ENCODE measurements around the gene BNC2. TPM values are rescaled to one million over a fixed set of nuclear protein-coding genes. Genes with fewer than 3 reads are reported as not detected.

BNC2 gene
- total and polyA plus RNA-seq, 2 experiments from 2014 or later = 19.3 to 20.7 TPM

DNA sequence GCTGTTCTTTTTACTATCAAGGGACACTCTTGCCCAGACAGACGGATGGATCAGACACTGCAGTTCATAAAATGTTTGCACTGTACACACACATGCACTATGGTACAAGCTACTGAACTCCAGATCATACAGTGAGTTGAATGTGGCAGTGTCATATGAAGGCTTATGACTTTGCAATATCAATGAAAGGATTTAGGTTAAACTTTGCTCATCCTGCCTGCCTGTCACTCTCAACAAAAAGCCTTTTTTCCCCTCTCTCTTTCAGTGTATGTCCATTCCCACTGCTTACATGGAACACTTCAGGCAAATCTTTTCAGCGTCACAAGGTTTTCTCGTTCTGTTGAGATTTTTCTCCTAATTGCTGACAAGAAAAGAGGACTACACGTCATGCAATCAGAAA is 97.4 kb downstream of the BNC2 start:
- Histone ChIP-seq H3K27ac (no peak overlapping the region), H3K4me1 (ENCODE audit: insufficient read depth) (no peaks in the 10 kb centered on the region), H3K9me3 (ENCODE audit: low read depth) (no peaks in the 10 kb centered on the region), H3K4me3 (no peak overlapping the region), H3K9me2 (replicated peaks; ENCODE audit: insufficient read depth) (no peaks in the 10 kb centered on the region), H2AFZ (no peak overlapping the region), H4K20me1 (ENCODE audit: insufficient read depth, poor library complexity, severe bottlenecking) (no peaks in the 10 kb centered on the region), H3K27me3 (no peaks in the 10 kb centered on the region), H3K36me3 (replicated peaks; ENCODE audit: insufficient read depth, low read depth) (no peaks in the 10 kb centered on the region), H3K79me2 (peaks cover 15% of the 10 kb centered on the region), H3K4me2 (no peak overlapping the region)
- no peak for TF ChIP-seq EZH2 (IDR thresholded peaks at IDR 0.05; ENCODE audit: borderline replicate concordance)
- no peak for TF ChIP-seq EZH2phosphoT487 (IDR thresholded peaks at IDR 0.05; ENCODE audit: low read depth, severe bottlenecking, unreplicated experiment)
- WGBS (ENCODE audit: low lambda C conversion rate, missing lambda C conversion rate) = 87% methylated on average over 4 of the region's 4 CpGs
- DNase-seq (ENCODE audit: low spot score) = no peak

DNA sequence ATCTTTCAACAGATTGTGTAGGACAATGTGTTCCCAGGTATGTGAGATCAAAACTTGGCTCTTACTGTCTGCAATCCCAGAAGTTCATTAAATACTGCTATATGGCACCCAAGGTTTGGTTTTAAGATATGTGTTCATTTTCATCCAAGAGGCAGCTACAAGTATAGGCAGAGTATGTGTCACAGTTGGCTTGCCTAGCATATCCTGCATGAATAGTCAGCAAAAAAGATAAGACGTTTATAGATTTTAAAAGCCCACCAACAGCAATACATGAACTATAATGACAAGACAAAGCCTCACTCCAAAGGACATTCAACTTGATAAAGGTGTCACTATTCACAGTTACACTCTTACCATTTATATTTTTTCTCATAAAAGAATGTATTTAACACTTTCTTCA is 99.1 kb downstream of the BNC2 start:
- no peak overlapping the region for H3K27ac ChIP-seq
- H3K36me3 ChIP-seq (replicated peaks; ENCODE audit: insufficient read depth, low read depth) = no peaks in the 10 kb centered on the region
- H3K9me2 ChIP-seq (replicated peaks; ENCODE audit: insufficient read depth) = no peaks in the 10 kb centered on the region
- WGBS (ENCODE audit: low lambda C conversion rate, missing lambda C conversion rate) = 61% methylated on average over 1 of the region's 1 CpG
- H3K79me2 ChIP-seq = peaks cover 15% of the 10 kb centered on the region
- H3K4me1 ChIP-seq (ENCODE audit: insufficient read depth) = no peaks in the 10 kb centered on the region
- no peaks in the 10 kb centered on the region for H3K9me3 ChIP-seq (ENCODE audit: low read depth)
- H2AFZ ChIP-seq = no peak overlapping the region
- TF ChIP-seq EZH2 (IDR thresholded peaks at IDR 0.05; ENCODE audit: borderline replicate concordance) (no peak), CTCF (IDR thresholded peaks at IDR 0.05; ENCODE audit: poor library complexity) (no peak), EZH2phosphoT487 (IDR thresholded peaks at IDR 0.05; ENCODE audit: low read depth, severe bottlenecking, unreplicated experiment) (no peak)
- no peak for DNase-seq (ENCODE audit: low spot score)
- H4K20me1 ChIP-seq (ENCODE audit: insufficient read depth, poor library complexity, severe bottlenecking) = no peaks in the 10 kb centered on the region
- no peak overlapping the region for H3K4me3 ChIP-seq
- no peak overlapping the region for H3K4me2 ChIP-seq
- no peaks in the 10 kb centered on the region for H3K27me3 ChIP-seq

DNA sequence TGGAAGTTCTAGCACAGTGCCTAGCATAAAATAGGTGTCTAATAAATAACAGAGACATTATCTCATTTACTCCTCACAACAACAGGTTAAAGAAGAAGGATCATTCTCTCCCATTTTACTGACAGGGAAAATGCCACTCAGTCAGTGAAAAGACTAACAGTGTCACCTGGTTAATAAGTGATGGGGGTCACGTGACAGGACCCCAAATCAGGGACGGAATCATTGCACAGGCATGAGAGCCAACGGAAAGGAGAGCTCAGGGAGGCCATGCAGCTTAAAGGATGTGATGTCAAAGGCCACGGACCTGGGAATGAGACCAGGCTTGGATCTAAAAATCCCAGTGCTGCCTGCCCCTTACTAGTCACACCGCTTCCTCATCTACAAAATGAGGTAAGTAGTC is 101.2 kb downstream of the BNC2 start:
- no peak overlapping the region for H3K4me3 ChIP-seq
- TF ChIP-seq EZH2phosphoT487 (IDR thresholded peaks at IDR 0.05; ENCODE audit: low read depth, severe bottlenecking, unreplicated experiment) (no peak), EZH2 (IDR thresholded peaks at IDR 0.05; ENCODE audit: borderline replicate concordance) (no peak), CTCF (IDR thresholded peaks at IDR 0.05; ENCODE audit: poor library complexity) (no peak)
- H3K9me2 ChIP-seq (replicated peaks; ENCODE audit: insufficient read depth) = no peaks in the 10 kb centered on the region
- no peaks in the 10 kb centered on the region for H3K27me3 ChIP-seq
- H4K20me1 ChIP-seq (ENCODE audit: insufficient read depth, poor library complexity, severe bottlenecking) = no peaks in the 10 kb centered on the region
- H3K79me2 ChIP-seq = peaks cover 15% of the 10 kb centered on the region
- no peaks in the 10 kb centered on the region for H3K4me1 ChIP-seq (ENCODE audit: insufficient read depth)
- H3K36me3 ChIP-seq (replicated peaks; ENCODE audit: insufficient read depth, low read depth) = no peaks in the 10 kb centered on the region
- no peak overlapping the region for H2AFZ ChIP-seq
- no peak overlapping the region for H3K4me2 ChIP-seq
- H3K27ac ChIP-seq = no peak overlapping the region
- no peaks in the 10 kb centered on the region for H3K9me3 ChIP-seq (ENCODE audit: low read depth)
- no peak for DNase-seq (ENCODE audit: low spot score)
- 78% methylated on average over 5 of the region's 5 CpGs for WGBS (ENCODE audit: low lambda C conversion rate, missing lambda C conversion rate)

DNA sequence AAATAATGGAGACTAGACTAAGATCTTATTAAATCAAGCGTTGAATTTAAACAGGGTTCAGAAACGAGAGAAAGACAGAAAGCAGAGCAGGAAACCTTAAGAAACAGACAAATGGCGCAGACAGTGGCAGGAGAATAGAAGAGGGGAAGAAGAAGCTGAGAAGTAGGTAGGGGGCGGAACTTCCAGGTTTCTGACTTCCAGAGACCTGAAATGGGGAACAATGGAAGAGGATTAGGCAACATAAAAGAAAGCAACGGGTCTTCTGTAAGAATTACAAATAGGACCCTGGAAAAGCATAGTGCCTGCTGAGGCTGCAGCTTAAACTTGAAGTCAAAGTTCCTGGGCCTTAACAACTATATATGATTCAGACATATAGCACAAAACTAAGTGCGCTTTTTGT is 101.7 kb downstream of the BNC2 start:
- WGBS (ENCODE audit: low lambda C conversion rate, missing lambda C conversion rate) = 89% methylated on average over 6 of the region's 6 CpGs
- Histone ChIP-seq H3K9me3 (ENCODE audit: low read depth) (no peaks in the 10 kb centered on the region), H2AFZ (no peak overlapping the region), H4K20me1 (ENCODE audit: insufficient read depth, poor library complexity, severe bottlenecking) (no peaks in the 10 kb centered on the region), H3K27me3 (no peaks in the 10 kb centered on the region), H3K4me2 (no peak overlapping the region), H3K36me3 (replicated peaks; ENCODE audit: insufficient read depth, low read depth) (no peaks in the 10 kb centered on the region), H3K27ac (no peak overlapping the region), H3K4me1 (ENCODE audit: insufficient read depth) (no peaks in the 10 kb centered on the region), H3K9me2 (replicated peaks; ENCODE audit: insufficient read depth) (no peaks in the 10 kb centered on the region), H3K4me3 (no peak overlapping the region), H3K79me2 (peaks cover 15% of the 10 kb centered on the region)
- TF ChIP-seq EZH2 (IDR thresholded peaks at IDR 0.05; ENCODE audit: borderline replicate concordance) (no peak), CTCF (IDR thresholded peaks at IDR 0.05; ENCODE audit: poor library complexity) (no peak), EZH2phosphoT487 (IDR thresholded peaks at IDR 0.05; ENCODE audit: low read depth, severe bottlenecking, unreplicated experiment) (no peak)
- DNase-seq (ENCODE audit: low spot score) = no peak
